Activated naive CD8-positive, alpha-beta T cell treated with anti-CD3 and anti-CD28 coated beads, Interleukin-2, amount 50 U/mL, for 24 hours (primary cell): Measurements from ENCODE around the gene PIGZ.

Source experiments
- ATAC-seq: fragments of 150-1000 bp; cut with Tn5 transposase; one replicate; pipeline ENCODE4 v1.10.0; 2021
- DNase-seq: peaks from one replicate; pipeline ENCODE4 v3.0.0; 2021
- H3K27ac Mint-ChIP-seq: one replicate; pipeline ENCODE4 v1.8.0; 2021; ENCODE audit warnings: mild to moderate bottlenecking, mixed read lengths
- H3K27me3 Mint-ChIP-seq: one replicate; pipeline ENCODE4 v1.8.0; 2021; ENCODE audit warnings: mixed read lengths
- H3K36me3 Mint-ChIP-seq: one replicate; pipeline ENCODE4 v1.8.0; 2021; ENCODE audit warnings: low read depth, mixed read lengths
- H3K4me1 Mint-ChIP-seq: one replicate; pipeline ENCODE4 v1.8.0; 2021; ENCODE audit warnings: mixed read lengths
- H3K4me3 Mint-ChIP-seq: one replicate; pipeline ENCODE4 v1.8.0; 2021; ENCODE audit warnings: mild to moderate bottlenecking, moderate library complexity, mixed read lengths
- H3K9me3 Mint-ChIP-seq: one replicate; pipeline ENCODE4 v1.8.0; 2021; ENCODE audit warnings: mixed read lengths

The PIGZ gene

GRCh38 chr3:196968233-196969133 lies at the start of gene PIGZ:
TSS of gene PIGZ (minus strand) at chr3:196968833. CDS start at chr3:196952031, 16,802 bp downstream.
- H3K9me3 Mint-ChIP-seq = peaks cover 4% of the 10 kb centered on the region
- H3K27ac Mint-ChIP-seq = peak within 1 kb of the TSS; percentile 35
- ATAC-seq (peak; percentile 67), DNase-seq (peak; percentile 55)
- H3K4me1 Mint-ChIP-seq = peaks cover 14% of the 10 kb centered on the region
- peak within 1 kb of the TSS; percentile 72 for H3K4me3 Mint-ChIP-seq
- H3K36me3 Mint-ChIP-seq = no peaks in the 10 kb centered on the region
- peaks cover 25% of the 10 kb centered on the region for H3K27me3 Mint-ChIP-seq

- Mint-ChIP-seq H3K4me1 (no peaks in the 10 kb centered on the region), H3K4me3 (no peak overlapping the region), H3K27me3 (no peaks in the 10 kb centered on the region), H3K27ac (no peak overlapping the region), H3K36me3 (no peaks in the 10 kb centered on the region), H3K9me3 (no peaks in the 10 kb centered on the region)
- DNase-seq (no peak), ATAC-seq (no peak)
Measured at GRCh38 chr3:197017003-197017402, 48.4 kb upstream of the PIGZ start.

GRCh38 chr3:197015790-197016736 lies 47.4 kb upstream of the PIGZ start:
- no peak overlapping the region for H3K4me3 Mint-ChIP-seq
- DNase-seq (no peak), ATAC-seq (peak; percentile 15)
- no peaks in the 10 kb centered on the region for H3K9me3 Mint-ChIP-seq
- H3K36me3 Mint-ChIP-seq = no peaks in the 10 kb centered on the region
- no peaks in the 10 kb centered on the region for H3K27me3 Mint-ChIP-seq
- no peaks in the 10 kb centered on the region for H3K4me1 Mint-ChIP-seq
- no peak overlapping the region for H3K27ac Mint-ChIP-seq

- Mint-ChIP-seq H3K9me3 (no peaks in the 10 kb centered on the region), H3K36me3 (no peaks in the 10 kb centered on the region), H3K4me3 (no peak overlapping the region), H3K4me1 (no peaks in the 10 kb centered on the region), H3K27me3 (no peaks in the 10 kb centered on the region), H3K27ac (no peak overlapping the region)
- DNase-seq (no peak), ATAC-seq (no peak)
Measured at GRCh38 chr3:197014942-197015575, 46.4 kb upstream of the PIGZ start.

GRCh38 chr3:197014024-197014423 lies 45.4 kb upstream of the PIGZ start:
- Mint-ChIP-seq H3K27me3 (no peaks in the 10 kb centered on the region), H3K4me3 (no peak overlapping the region), H3K9me3 (no peaks in the 10 kb centered on the region), H3K27ac (no peak overlapping the region), H3K36me3 (no peaks in the 10 kb centered on the region), H3K4me1 (no peaks in the 10 kb centered on the region)
- DNase-seq (no peak), ATAC-seq (no peak)

- no peak for DNase-seq
- Mint-ChIP-seq H3K4me3 (no peak overlapping the region), H3K27me3 (no peaks in the 10 kb centered on the region), H3K4me1 (no peaks in the 10 kb centered on the region), H3K27ac (no peak overlapping the region), H3K36me3 (no peaks in the 10 kb centered on the region), H3K9me3 (no peaks in the 10 kb centered on the region)
- ATAC-seq = no peak
Measured at GRCh38 chr3:197012540-197012883, 43.9 kb upstream of the PIGZ start.

- DNase-seq = no peak
- no peaks in the 10 kb centered on the region for H3K9me3 Mint-ChIP-seq
- H3K36me3 Mint-ChIP-seq = no peaks in the 10 kb centered on the region
- H3K27me3 Mint-ChIP-seq = no peaks in the 10 kb centered on the region
- H3K4me1 Mint-ChIP-seq = no peaks in the 10 kb centered on the region
- H3K4me3 Mint-ChIP-seq = no peak overlapping the region
- ATAC-seq = no peak
- H3K27ac Mint-ChIP-seq = no peak overlapping the region
Measured at GRCh38 chr3:197011780-197012539, 43.3 kb upstream of the PIGZ start.

- DNase-seq (no peak), ATAC-seq (no peak)
- H3K27ac Mint-ChIP-seq = no peak overlapping the region
Measured at GRCh38 chr3:197010556-197011351, 42.1 kb upstream of the PIGZ start.

GRCh38 chr3:197009532-197010019 lies 40.9 kb upstream of the PIGZ start:
- Mint-ChIP-seq H3K4me3 (no peak overlapping the region), H3K9me3 (no peaks in the 10 kb centered on the region), H3K27ac (no peak overlapping the region), H3K36me3 (no peaks in the 10 kb centered on the region), H3K27me3 (peaks cover 3% of the 10 kb centered on the region), H3K4me1 (no peaks in the 10 kb centered on the region)
- DNase-seq (no peak), ATAC-seq (no peak)

More at GRCh38 chr3:197010556-197011351, 42.1 kb upstream of the PIGZ start:
- no peaks in the 10 kb centered on the region for H3K27me3 Mint-ChIP-seq
- H3K36me3 Mint-ChIP-seq = no peaks in the 10 kb centered on the region
- no peaks in the 10 kb centered on the region for H3K9me3 Mint-ChIP-seq
- H3K4me3 Mint-ChIP-seq = no peak overlapping the region
- no peaks in the 10 kb centered on the region for H3K4me1 Mint-ChIP-seq

- Mint-ChIP-seq H3K4me3 (no peak overlapping the region), H3K27me3 (peaks cover 3% of the 10 kb centered on the region), H3K36me3 (no peaks in the 10 kb centered on the region), H3K4me1 (peaks cover 6% of the 10 kb centered on the region), H3K27ac (no peak overlapping the region), H3K9me3 (no peaks in the 10 kb centered on the region)
- ATAC-seq (no peak), DNase-seq (no peak)
Measured at GRCh38 chr3:197008436-197009209, 40.0 kb upstream of the PIGZ start.

GRCh38 chr3:197007953-197008352 lies 39.3 kb upstream of the PIGZ start:
- H3K36me3 Mint-ChIP-seq = no peaks in the 10 kb centered on the region
- H3K9me3 Mint-ChIP-seq = no peaks in the 10 kb centered on the region
- ATAC-seq (no peak), DNase-seq (no peak)
- no peak overlapping the region for H3K27ac Mint-ChIP-seq
- peaks cover 8% of the 10 kb centered on the region for H3K4me1 Mint-ChIP-seq
- H3K27me3 Mint-ChIP-seq = peaks cover 3% of the 10 kb centered on the region
- no peak overlapping the region for H3K4me3 Mint-ChIP-seq

GRCh38 chr3:197007296-197007940 lies 38.8 kb upstream of the PIGZ start:
- Mint-ChIP-seq H3K27me3 (peaks cover 3% of the 10 kb centered on the region), H3K27ac (no peak overlapping the region), H3K9me3 (no peaks in the 10 kb centered on the region), H3K4me3 (no peak overlapping the region), H3K36me3 (no peaks in the 10 kb centered on the region), H3K4me1 (peaks cover 8% of the 10 kb centered on the region)
- no peak for DNase-seq
- no peak for ATAC-seq
